HG03196 (cell line): Measurements from ENCODE around the gene RHBDL3.
"Not testable (repeated sequence)": the region's sequence is repeated elsewhere in the genome, so short reads cannot be mapped to it uniquely, and the experiment has no call there.

Experiments
- ATAC-seq: cut with Tn5 transposase; IDR thresholded peaks from one replicate; pipeline ENCODE4 v1.9.1; 2021; ENCODE audit not compliant: unreplicated experiment

The RHBDL3 gene

GRCh38 chr17:32265192-32265923 is at the start of gene RHBDL3:
Gene RHBDL3, plus strand, starts transcription at chr17:32265832. Its CDS starts 358 bp downstream, at chr17:32266190.
- no peak for ATAC-seq

GRCh38 chr17:32222621-32223020 is 43.0 kb upstream of the RHBDL3 start:
- no peak for ATAC-seq

GRCh38 chr17:32223703-32224102 is 41.9 kb upstream of the RHBDL3 start:
- ATAC-seq = no peak

- ATAC-seq = no peak
Observed at GRCh38 chr17:32226886-32227285, 38.7 kb upstream of the RHBDL3 start.

- no peak for ATAC-seq
Observed at GRCh38 chr17:32227910-32228309, 37.7 kb upstream of the RHBDL3 start.

GRCh38 chr17:32235588-32235987 is 30.0 kb upstream of the RHBDL3 start:
- no peak for ATAC-seq

- ATAC-seq = no peak
Observed at GRCh38 chr17:32239456-32239855, 26.2 kb upstream of the RHBDL3 start.

- no peak for ATAC-seq
Observed at GRCh38 chr17:32240750-32241149, 24.9 kb upstream of the RHBDL3 start.

GRCh38 chr17:32241640-32242039 is 24.0 kb upstream of the RHBDL3 start:
- ATAC-seq = no peak

GRCh38 chr17:32249475-32249874 is 16.2 kb upstream of the RHBDL3 start:
- ATAC-seq = no peak

- no peak for ATAC-seq
Observed at GRCh38 chr17:32253117-32253611, 12.5 kb upstream of the RHBDL3 start.

GRCh38 chr17:32256012-32256700 is 9.5 kb upstream of the RHBDL3 start:
- ATAC-seq = no peak

- no peak for ATAC-seq
Observed at GRCh38 chr17:32256701-32257019, 9.0 kb upstream of the RHBDL3 start.

GRCh38 chr17:32258383-32259140 is 7.1 kb upstream of the RHBDL3 start:
- ATAC-seq = no peak

GRCh38 chr17:32259586-32259985 is 6.0 kb upstream of the RHBDL3 start:
- no peak for ATAC-seq

- ATAC-seq = no peak
Observed at GRCh38 chr17:32261417-32261736, 4.3 kb upstream of the RHBDL3 start.

- ATAC-seq = no peak
Observed at GRCh38 chr17:32261936-32262510, 3.6 kb upstream of the RHBDL3 start.

- not testable (repeated sequence) for ATAC-seq
Observed at GRCh38 chr17:32263515-32263914, 2.1 kb upstream of the RHBDL3 start.

- ATAC-seq = no peak
Observed at GRCh38 chr17:32264140-32264799, 1.4 kb upstream of the RHBDL3 start.

- no peak for ATAC-seq
Observed at GRCh38 chr17:32264823-32265191, 825 bp upstream of the RHBDL3 start.

- ATAC-seq = no peak
Observed at GRCh38 chr17:32266051-32266388, 388 bp downstream of the RHBDL3 start.
